Muscle layer of colon (tissue), 2 donors: Measurements from ENCODE around the gene DUSP23.

Experiments used
- H3K27ac ChIP-seq: one replicate; pipeline ENCODE4 v1.7.0; 2013; ENCODE audit warnings: low read depth, mild to moderate bottlenecking, low read length, moderate library complexity
- H3K27me3 ChIP-seq, 2 donors: one replicate each; pipeline ENCODE4 v1.7.0; 2013; ENCODE audit warnings: low read length in 2 of 2, mild to moderate bottlenecking in 2 of 2; ENCODE audit not compliant: insufficient read depth in 2 of 2, control insufficient read depth in 1 of 2
- H3K36me3 ChIP-seq: one replicate; pipeline ENCODE4 v1.7.0; 2013; ENCODE audit warnings: mild to moderate bottlenecking, low read length; ENCODE audit not compliant: insufficient read depth
- H3K4me1 ChIP-seq: one replicate; pipeline ENCODE4 v1.7.0; 2013; ENCODE audit warnings: mild to moderate bottlenecking, low read length; ENCODE audit not compliant: insufficient read depth
- H3K4me3 ChIP-seq, 2 donors: one replicate each; pipeline ENCODE4 v1.7.0; 2013; ENCODE audit warnings: low read length in 2 of 2, low read depth in 1 of 2, mild to moderate bottlenecking in 1 of 2, moderate library complexity in 1 of 2
- H3K9ac ChIP-seq: one replicate; pipeline ENCODE4 v1.7.0; 2013; ENCODE audit warnings: low read length
- H3K9me3 ChIP-seq: one replicate; pipeline ENCODE4 v1.7.0; 2013; ENCODE audit warnings: mild to moderate bottlenecking, low read length
- donor health status: abdominal sarcoma.
- donor health status: Adenocarcinoma of cecum.

Gene DUSP23

GRCh38 chr1:159817276-159818041 lies 36.7 kb downstream of the DUSP23 start:
- H3K4me1 ChIP-seq = no peaks in the 10 kb centered on the region
- H3K36me3 ChIP-seq = no peaks in the 10 kb centered on the region
- H3K27me3 ChIP-seq = no peaks in the 10 kb centered on the region
- no peak overlapping the region for H3K4me3 ChIP-seq
- no peak overlapping the region for H3K27ac ChIP-seq
- H3K9ac ChIP-seq = no peak overlapping the region
- H3K9me3 ChIP-seq = no peaks in the 10 kb centered on the region

GRCh38 chr1:159821171-159821867 lies 40.6 kb downstream of the DUSP23 start:
- no peak overlapping the region for H3K4me3 ChIP-seq
- H3K9me3 ChIP-seq = no peaks in the 10 kb centered on the region
- no peaks in the 10 kb centered on the region for H3K4me1 ChIP-seq
- no peaks in the 10 kb centered on the region for H3K27me3 ChIP-seq
- no peak overlapping the region for H3K27ac ChIP-seq
- no peak overlapping the region for H3K9ac ChIP-seq
- no peaks in the 10 kb centered on the region for H3K36me3 ChIP-seq

- Histone ChIP-seq H3K27ac (no peak overlapping the region), H3K27me3 (no peaks in the 10 kb centered on the region), H3K4me3 (no peak overlapping the region), H3K4me1 (no peaks in the 10 kb centered on the region), H3K9ac (no peak overlapping the region), H3K36me3 (no peaks in the 10 kb centered on the region), H3K9me3 (no peaks in the 10 kb centered on the region)
Measured at GRCh38 chr1:159823406-159823805, 42.6 kb downstream of the DUSP23 start.

GRCh38 chr1:159825564-159825963 lies 44.8 kb downstream of the DUSP23 start:
- Histone ChIP-seq H3K4me3 (no peak overlapping the region), H3K27me3 (no peaks in the 10 kb centered on the region), H3K27ac (no peak overlapping the region), H3K9ac (no peak overlapping the region), H3K9me3 (no peaks in the 10 kb centered on the region), H3K4me1 (no peaks in the 10 kb centered on the region), H3K36me3 (no peaks in the 10 kb centered on the region)

GRCh38 chr1:159826441-159827101 lies 45.8 kb downstream of the DUSP23 start, which contains the start of gene SLAMF8:
SLAMF8 (plus strand) TSS chr1:159826873; CDS start chr1:159826899, 26 bp downstream.
- Histone ChIP-seq H3K9ac (no peak within 1 kb of the TSS), H3K4me1 (no peaks in the 10 kb centered on the region), H3K9me3 (no peaks in the 10 kb centered on the region), H3K36me3 (no peaks in the 10 kb centered on the region), H3K27me3 (no peaks in the 10 kb centered on the region), H3K27ac (no peak within 1 kb of the TSS), H3K4me3 (no peak within 1 kb of the TSS)

- H3K27me3 ChIP-seq = no peaks in the 10 kb centered on the region
- no peak overlapping the region for H3K27ac ChIP-seq
- H3K9ac ChIP-seq = no peak overlapping the region
- H3K36me3 ChIP-seq = no peaks in the 10 kb centered on the region
- no peak overlapping the region for H3K4me3 ChIP-seq
- H3K9me3 ChIP-seq = no peaks in the 10 kb centered on the region
- H3K4me1 ChIP-seq = no peaks in the 10 kb centered on the region
Measured at GRCh38 chr1:159827102-159827490, 46.3 kb downstream of the DUSP23 start.

GRCh38 chr1:159827549-159827948 lies 46.8 kb downstream of the DUSP23 start:
- Histone ChIP-seq H3K27ac (no peak overlapping the region), H3K36me3 (no peaks in the 10 kb centered on the region), H3K27me3 (no peaks in the 10 kb centered on the region), H3K4me3 (no peak overlapping the region), H3K9ac (no peak overlapping the region), H3K9me3 (no peaks in the 10 kb centered on the region), H3K4me1 (no peaks in the 10 kb centered on the region)

- H3K27me3 ChIP-seq = no peaks in the 10 kb centered on the region
- H3K36me3 ChIP-seq = no peaks in the 10 kb centered on the region
- no peak overlapping the region for H3K9ac ChIP-seq
- H3K4me3 ChIP-seq = no peak overlapping the region
- H3K27ac ChIP-seq = no peak overlapping the region
- H3K9me3 ChIP-seq = no peaks in the 10 kb centered on the region
- H3K4me1 ChIP-seq = no peaks in the 10 kb centered on the region
Measured at GRCh38 chr1:159828176-159828575, 47.4 kb downstream of the DUSP23 start.

- no peaks in the 10 kb centered on the region for H3K4me1 ChIP-seq
- H3K36me3 ChIP-seq = no peaks in the 10 kb centered on the region
- no peak overlapping the region for H3K27ac ChIP-seq
- H3K9ac ChIP-seq = no peak overlapping the region
- no peaks in the 10 kb centered on the region for H3K9me3 ChIP-seq
- no peak overlapping the region for H3K4me3 ChIP-seq
- H3K27me3 ChIP-seq = no peaks in the 10 kb centered on the region
Measured at GRCh38 chr1:159828581-159829272, 48.0 kb downstream of the DUSP23 start.

GRCh38 chr1:159829273-159829634 lies 48.5 kb downstream of the DUSP23 start:
- Histone ChIP-seq H3K9me3 (no peaks in the 10 kb centered on the region), H3K4me1 (no peaks in the 10 kb centered on the region), H3K27ac (no peak overlapping the region), H3K27me3 (no peaks in the 10 kb centered on the region), H3K9ac (no peak overlapping the region), H3K4me3 (no peak overlapping the region), H3K36me3 (no peaks in the 10 kb centered on the region)

- Histone ChIP-seq H3K27me3 (no peaks in the 10 kb centered on the region), H3K4me1 (no peaks in the 10 kb centered on the region), H3K9me3 (no peaks in the 10 kb centered on the region), H3K9ac (no peak overlapping the region), H3K36me3 (no peaks in the 10 kb centered on the region), H3K27ac (no peak overlapping the region), H3K4me3 (no peak overlapping the region)
Measured at GRCh38 chr1:159829822-159830465, 49.2 kb downstream of the DUSP23 start.
